K562 (cell line): ENCODE measurements around the gene CELF4.

Experiments
- MXI1 ChIP-seq: IDR thresholded peaks from 2 replicates; pipeline ENCODE4 v1.6.1; 2011; ENCODE audit warnings: low read depth, mild to moderate bottlenecking, improper control_type of control experiment, low read length
- NBN ChIP-seq: fragments of 450-650 bp; IDR thresholded peaks from 2 replicates; pipeline ENCODE4 v1.6.1; 2016; ENCODE audit warnings: low read depth, mild to moderate bottlenecking
- RAD21 ChIP-seq, 2 experiments: fragments of 250-450 bp in 1 of 2; fragments of 450-650 bp in 1 of 2; sonication (Bioruptor Pico) in 1 of 2; formaldehyde crosslinking in 1 of 2; IDR thresholded peaks in 1 of 2; conservative IDR thresholded peaks in 1 of 2; 2 replicates each; pipeline versions ENCODE4 v1.4.0 to v1.8.0; 2020 to 2022; ENCODE audit warnings: mild to moderate bottlenecking in 2 of 2, moderate library complexity in 1 of 2
- RUNX1 ChIP-seq: sonication (generic); IDR thresholded peaks from 2 replicates; pipeline ENCODE4 v1.6.1; 2016; ENCODE audit warnings: antibody characterized with exemption, low read depth
- SIN3A ChIP-seq, 2 experiments: fragments of 150-350 bp in 1 of 2; IDR thresholded peaks; 2 replicates each; pipeline ENCODE4 v1.6.1; 2011 to 2016; ENCODE audit warnings: borderline replicate concordance in 2 of 2, low read depth in 2 of 2, low read length in 2 of 2, mild to moderate bottlenecking in 2 of 2, moderate library complexity in 2 of 2; ENCODE audit not compliant: control insufficient read depth in 1 of 2
- XRCC3 ChIP-seq: fragments of 450-650 bp; IDR thresholded peaks from 2 replicates; pipeline ENCODE4 v1.6.1; 2017; ENCODE audit warnings: mild to moderate bottlenecking, moderate library complexity
- TF ChIP-seq, protein P1 (sequence below): IDR thresholded peaks from 2 replicates; pipeline ENCODE4 v1.6.1; 2016; ENCODE audit warnings: missing genetic modification characterization, missing compliant biosample characterization

DNA sequence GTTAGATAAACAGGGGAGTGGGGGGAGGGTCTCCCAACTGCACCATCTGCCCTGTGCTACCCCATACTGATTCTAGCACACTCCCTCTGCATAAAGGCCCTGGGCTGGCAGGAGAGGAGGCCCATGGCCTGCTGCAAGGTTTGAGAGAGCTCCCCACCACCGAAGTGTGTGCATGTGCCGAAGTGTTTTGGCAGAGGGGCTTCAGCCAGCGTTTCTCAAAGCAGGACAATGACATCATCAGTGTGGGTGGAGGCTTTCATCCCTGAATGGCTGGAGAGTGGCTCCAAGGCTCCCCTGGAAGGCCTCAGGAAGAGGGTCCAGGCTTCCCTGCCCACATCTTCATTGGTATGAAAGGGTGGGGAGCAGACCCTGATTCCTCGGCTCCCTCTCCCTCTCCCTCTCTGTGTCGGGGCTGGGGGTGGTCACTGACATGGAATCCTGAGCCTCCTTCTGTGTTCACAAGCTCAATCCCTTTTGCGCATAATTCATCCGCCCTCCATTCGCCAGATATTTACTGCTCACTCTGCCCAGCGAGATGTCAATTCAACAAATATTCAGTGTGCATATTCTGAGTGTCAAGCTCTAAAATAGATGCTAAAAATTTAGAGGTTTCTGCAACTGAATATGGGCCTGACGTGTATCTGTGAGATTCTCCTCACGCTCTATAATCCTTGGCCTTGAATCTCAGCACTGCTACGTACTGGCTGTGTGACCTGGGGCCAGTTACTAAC lies 122.1 kb downstream of the CELF4 start:
- TF ChIP-seq, protein P1, sequence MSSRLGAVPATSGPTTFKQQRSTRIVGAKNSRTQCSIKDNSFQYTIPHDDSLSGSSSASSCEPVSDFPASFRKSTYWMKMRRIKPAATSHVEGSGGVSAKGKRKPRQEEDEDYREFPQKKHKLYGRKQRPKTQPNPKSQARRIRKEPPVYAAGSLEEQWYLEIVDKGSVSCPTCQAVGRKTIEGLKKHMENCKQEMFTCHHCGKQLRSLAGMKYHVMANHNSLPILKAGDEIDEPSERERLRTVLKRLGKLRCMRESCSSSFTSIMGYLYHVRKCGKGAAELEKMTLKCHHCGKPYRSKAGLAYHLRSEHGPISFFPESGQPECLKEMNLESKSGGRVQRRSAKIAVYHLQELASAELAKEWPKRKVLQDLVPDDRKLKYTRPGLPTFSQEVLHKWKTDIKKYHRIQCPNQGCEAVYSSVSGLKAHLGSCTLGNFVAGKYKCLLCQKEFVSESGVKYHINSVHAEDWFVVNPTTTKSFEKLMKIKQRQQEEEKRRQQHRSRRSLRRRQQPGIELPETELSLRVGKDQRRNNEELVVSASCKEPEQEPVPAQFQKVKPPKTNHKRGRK (tag) = no peak
- TF ChIP-seq MXI1 = no peak
- no peak for TF ChIP-seq NBN
- TF ChIP-seq SIN3A (IDR thresholded peaks at IDR 0.05; ENCODE audit: borderline replicate concordance in 2 of 2, control insufficient read depth in 1 of 2, low read depth in 2 of 2, low read length in 2 of 2) = no peak
- TF ChIP-seq RUNX1 = no peak
- no peak for TF ChIP-seq RAD21 (CRISPR knock-in tag; conservative IDR thresholded peaks at IDR 0.05 in 1 of 2, IDR thresholded peaks at IDR 0.05 in 1 of 2)
- no peak for TF ChIP-seq XRCC3
